OCI-M1 (cell line): ENCODE results near the gene FRS3.
A peak's percentile ranks its signal among the peaks of the same experiment; 100 is the strongest.

Experiments used
- DNase-seq: peaks from one replicate; lab custom pipeline; 2025; lab: John Stamatoyannopoulos, UW

Gene FRS3

GRCh38 chr6:41728073-41728936 is 51.4 kb downstream of the FRS3 start:
- no peak for DNase-seq

- DNase-seq: no peak
These were observed 52.0 kb downstream of the FRS3 start for GRCh38 chr6:41727705-41728072.

GRCh38 chr6:41726876-41727275 is 52.8 kb downstream of the FRS3 start:
- no peak for DNase-seq

GRCh38 chr6:41724586-41725501 is 54.9 kb downstream of the FRS3 start:
- DNase-seq: no peak

GRCh38 chr6:41724228-41724580 is 55.5 kb downstream of the FRS3 start:
- no peak for DNase-seq

- peak; percentile 95 for DNase-seq
These were observed 56.0 kb downstream of the FRS3 start for GRCh38 chr6:41723530-41724227.

GRCh38 chr6:41722969-41723529 is 56.7 kb downstream of the FRS3 start:
- no peak for DNase-seq

GRCh38 chr6:41721414-41721813 is 58.3 kb downstream of the FRS3 start:
- no peak for DNase-seq

GRCh38 chr6:41720783-41721182 is 58.9 kb downstream of the FRS3 start:
- DNase-seq: no peak

GRCh38 chr6:41720262-41720620 is 59.5 kb downstream of the FRS3 start:
- no peak for DNase-seq
